Pancreas (tissue), 10 donors: Measurements from ENCODE around the gene SYNDIG1. TPM values are rescaled to one million over a fixed set of nuclear protein-coding genes. Genes with fewer than 3 reads are reported as not detected.

Experiments
- ATAC-seq, 4 donors: fragments of 200-7000 bp; cut with Tn5 transposase; one replicate each; pipeline versions ENCODE4 v1.8.0 to v1.9.1; 2020; ENCODE audit warnings: mild to moderate bottlenecking in 4 of 4, moderate library complexity in 4 of 4
- DNase-seq, 6 donors: peaks; one replicate each; pipeline ENCODE4 v3.0.0-alpha.2; 2020
- FAIRE-seq: peaks from 2 replicates; lab custom pipeline; 2012; peaks lifted over from hg19 to GRCh38; lab: Jason Lieb, UNC
- H3K27ac ChIP-seq, 4 donors: fragments of 200-600 bp; sonication (generic); 1 replicate in 3 of 4; 2 replicates in 1 of 4; pipeline versions ENCODE4 v1.5.0 to v1.8.0; 2020
- H3K27me3 ChIP-seq, 4 donors: fragments of 200-600 bp; one replicate each; pipeline ENCODE4 v1.8.0; 2021
- H3K36me3 ChIP-seq, 3 donors: fragments of 200-600 bp; sonication (generic) in 1 of 3; one replicate each; pipeline versions ENCODE4 v1.5.0 to v1.8.0; 2020 to 2021
- H3K4me1 ChIP-seq, 3 donors: fragments of 200-600 bp; one replicate each; pipeline ENCODE4 v1.8.0; 2021
- H3K4me3 ChIP-seq, 4 donors: fragments of 200-600 bp; sonication (generic) in 2 of 4; one replicate each; pipeline versions ENCODE4 v1.5.0 to v1.8.0; 2020 to 2021
- H3K9me3 ChIP-seq, 4 donors: fragments of 200-600 bp; one replicate each; pipeline ENCODE4 v1.8.0; 2021
- WGBS, 2 donors: extraction: QIAGEN DNeasy Blood & Tissue Kit; methylation state at CpG; one replicate each; pipeline ENCODE4 v1.1.7; 2013; 5-methylcytosine and 5-hydroxymethylcytosine counted together
- intact Hi-C, 3 donors: fragments of 100-400 bp; cut with DNase I; formaldehyde crosslinking; loops; one replicate each; pipeline versions ENCODE4 v1.11.1 to v1.14.2; 2022
- polyA plus RNA-seq, 2 donors: library from polyadenylated mRNA; stranded (reverse); fragments of 200-250 nt; gene quantifications; one replicate each; pipeline ENCODE4 v1.2.3, GENCODE V29; 2013
- total RNA-seq, 6 donors: library from RNA; stranded (reverse); fragmentation: NEBNext Ultra II Directional in 4 of 6; extraction: Animal tissue kit (Norgen Biotek cat#: 25700) in 4 of 6; gene quantifications; one replicate each; pipeline versions ENCODE4 v1.2.1 to v1.2.4, GENCODE V29; 2021 to 2023
- TF ChIP-seq, protein P1 (sequence below), 4 donors: fragments of 200-600 bp; sonication (generic) in 3 of 4; IDR thresholded peaks; one replicate each; pipeline versions ENCODE4 v1.5.0 to v1.8.0; 2021; ENCODE audit warnings: antibody characterized with exemption in 4 of 4
- donor health status: healthy with polysubstance abuse.
- donor health status: DM: no; HTN: no; CAD: no; lungs with moderate emphysema.
- donor health status: DM: no; HTN: no; CAD: no.
- donor health status: control.
- donor health status: control.
- donor health status: Bipolar disorder and iron deficiency.
- donor health status: DM: yes; HTN: yes; CAD: no.
- donor health status: DM: no; HTN: no; CAD: no.
- donor health status: DM: no; HTN: no; CAD: no.
- donor health status: DM: yes; HTN: yes; CAD: no.

SYNDIG1 gene
- total and polyA plus RNA-seq, 8 donors = 0.04 to 0.46 (median 0.23) TPM; not detected in 1

DNA sequence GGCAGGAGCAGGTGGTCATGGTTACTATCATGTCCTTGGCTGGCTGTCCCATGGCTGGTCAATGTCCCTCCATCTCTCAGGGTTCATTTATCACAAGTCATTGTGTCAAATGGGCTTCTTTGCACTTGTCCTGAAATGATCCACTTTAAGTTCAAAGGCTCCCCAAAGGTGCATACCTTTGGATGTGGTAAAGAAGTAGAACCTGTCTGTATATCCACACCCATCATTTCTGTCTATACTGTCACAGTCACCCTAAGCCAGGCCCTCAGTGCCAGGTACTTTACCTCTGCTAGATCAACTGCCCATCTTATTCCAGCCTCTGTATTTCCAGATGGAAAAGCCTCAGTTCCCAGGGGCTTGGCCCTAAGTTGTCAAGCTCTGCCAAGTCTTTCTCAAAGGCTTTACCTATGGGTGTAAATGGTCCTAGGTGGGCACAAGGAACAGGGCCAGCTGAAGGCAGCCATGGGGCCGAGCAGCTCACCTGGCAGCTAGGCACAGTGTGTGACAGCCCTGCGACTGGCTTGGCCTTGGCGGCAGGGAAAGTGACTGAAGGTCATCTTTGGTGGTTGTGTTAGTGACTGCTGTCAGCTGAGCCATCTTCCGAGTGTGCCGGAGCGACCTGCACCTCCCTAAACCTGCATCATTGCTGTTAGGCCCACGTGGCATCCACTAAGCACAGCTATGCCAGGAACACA lies 198.4 kb downstream of the SYNDIG1 start:
- intact Hi-C loops = no loop called here

DNA sequence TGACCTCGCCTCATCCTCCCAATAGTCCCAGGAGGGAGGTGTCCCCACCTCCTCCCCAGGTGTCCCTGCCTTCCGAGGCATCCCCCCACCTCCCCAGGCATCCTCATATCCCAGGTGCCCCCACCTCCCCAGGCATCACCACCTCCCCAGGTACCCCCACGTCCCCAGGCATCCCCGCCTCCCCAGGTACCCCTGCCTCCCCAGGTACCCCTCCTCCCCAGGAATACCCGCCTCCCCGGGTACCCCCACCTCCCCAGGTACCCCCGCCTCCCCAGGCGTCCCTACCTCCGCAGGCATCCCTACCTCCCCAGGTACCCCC lies 198.9 kb downstream of the SYNDIG1 start:
- ATAC-seq = no peak
- TF ChIP-seq, protein P1, sequence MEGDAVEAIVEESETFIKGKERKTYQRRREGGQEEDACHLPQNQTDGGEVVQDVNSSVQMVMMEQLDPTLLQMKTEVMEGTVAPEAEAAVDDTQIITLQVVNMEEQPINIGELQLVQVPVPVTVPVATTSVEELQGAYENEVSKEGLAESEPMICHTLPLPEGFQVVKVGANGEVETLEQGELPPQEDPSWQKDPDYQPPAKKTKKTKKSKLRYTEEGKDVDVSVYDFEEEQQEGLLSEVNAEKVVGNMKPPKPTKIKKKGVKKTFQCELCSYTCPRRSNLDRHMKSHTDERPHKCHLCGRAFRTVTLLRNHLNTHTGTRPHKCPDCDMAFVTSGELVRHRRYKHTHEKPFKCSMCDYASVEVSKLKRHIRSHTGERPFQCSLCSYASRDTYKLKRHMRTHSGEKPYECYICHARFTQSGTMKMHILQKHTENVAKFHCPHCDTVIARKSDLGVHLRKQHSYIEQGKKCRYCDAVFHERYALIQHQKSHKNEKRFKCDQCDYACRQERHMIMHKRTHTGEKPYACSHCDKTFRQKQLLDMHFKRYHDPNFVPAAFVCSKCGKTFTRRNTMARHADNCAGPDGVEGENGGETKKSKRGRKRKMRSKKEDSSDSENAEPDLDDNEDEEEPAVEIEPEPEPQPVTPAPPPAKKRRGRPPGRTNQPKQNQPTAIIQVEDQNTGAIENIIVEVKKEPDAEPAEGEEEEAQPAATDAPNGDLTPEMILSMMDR (IDR thresholded peaks at IDR 0.05) = no peak
- Histone ChIP-seq H3K36me3 (no peaks in the 10 kb centered on the region), H3K9me3 (no peaks in the 10 kb centered on the region), H3K4me1 (no peaks in the 10 kb centered on the region), H3K4me3 (no peak overlapping the region), H3K27me3 (no peaks in the 10 kb centered on the region), H3K27ac (no peak overlapping the region)
- DNase-seq = no peak
- WGBS, 2 donors = 82 to 91% methylated on average over 6 to 9 of the region's 9 CpGs
- FAIRE-seq = no peak
- intact Hi-C loops = no loop called here

More for the DNA sequence above, 198.4 kb downstream of the SYNDIG1 start:
- H3K9me3 ChIP-seq = no peaks in the 10 kb centered on the region
- WGBS, 2 donors = 72 to 85% methylated on average over 7 of the region's 7 CpGs
- DNase-seq (no peak), ATAC-seq (no peak), FAIRE-seq (no peak)
- no peak overlapping the region for H3K4me3 ChIP-seq
- TF ChIP-seq, protein P1 (IDR thresholded peaks at IDR 0.05) = no peak
- H3K27me3 ChIP-seq = no peaks in the 10 kb centered on the region
- no peaks in the 10 kb centered on the region for H3K36me3 ChIP-seq
- no peaks in the 10 kb centered on the region for H3K4me1 ChIP-seq
- no peak overlapping the region for H3K27ac ChIP-seq

GRCh38 chr20:24668791-24669190 lies 199.4 kb downstream of the SYNDIG1 start:
- intact Hi-C loops = no loop called here

GRCh38 chr20:24669701-24670100 lies 200.3 kb downstream of the SYNDIG1 start:
- WGBS, 2 donors = 71 to 75% methylated on average over 7 of the region's 7 CpGs
- Histone ChIP-seq H3K9me3 (no peaks in the 10 kb centered on the region), H3K36me3 (no peaks in the 10 kb centered on the region), H3K27ac (no peak overlapping the region), H3K4me1 (no peaks in the 10 kb centered on the region), H3K27me3 (no peaks in the 10 kb centered on the region), H3K4me3 (no peak overlapping the region)
- TF ChIP-seq, protein P1 (IDR thresholded peaks at IDR 0.05) = no peak
- FAIRE-seq (no peak), DNase-seq (peak in 1 of 6 donors; percentile 21), ATAC-seq (no peak)
- intact Hi-C loops = no loop called here

More at GRCh38 chr20:24668791-24669190, 199.4 kb downstream of the SYNDIG1 start:
- TF ChIP-seq, protein P1 (IDR thresholded peaks at IDR 0.05) = no peak
- ATAC-seq (no peak), FAIRE-seq (no peak), DNase-seq (no peak)
- no peak overlapping the region for H3K27ac ChIP-seq
- H3K4me1 ChIP-seq = no peaks in the 10 kb centered on the region
- 79 to 85% methylated on average over 5 of the region's 5 CpGs for WGBS, 2 donors
- no peaks in the 10 kb centered on the region for H3K36me3 ChIP-seq
- H3K27me3 ChIP-seq = no peaks in the 10 kb centered on the region
- no peaks in the 10 kb centered on the region for H3K9me3 ChIP-seq
- H3K4me3 ChIP-seq = no peak overlapping the region

GRCh38 chr20:24670341-24670872 lies 201.0 kb downstream of the SYNDIG1 start:
- ATAC-seq (no peak), DNase-seq (peak in 1 of 6 donors; percentile 48), FAIRE-seq (no peak)
- H3K4me1 ChIP-seq = no peaks in the 10 kb centered on the region
- H3K9me3 ChIP-seq = no peaks in the 10 kb centered on the region
- H3K27ac ChIP-seq = no peak overlapping the region
- TF ChIP-seq, protein P1 (IDR thresholded peaks at IDR 0.05) = no peak
- H3K4me3 ChIP-seq = no peak overlapping the region
- intact Hi-C loops = no loop called here
- WGBS, 2 donors = 73 to 82% methylated on average over 10 of the region's 10 CpGs
- no peaks in the 10 kb centered on the region for H3K36me3 ChIP-seq
- no peaks in the 10 kb centered on the region for H3K27me3 ChIP-seq
